Measurements from ENCODE around the gene ELL2.
A peak's percentile ranks its signal among the peaks of the same experiment; 100 is the strongest.

The ELL2 gene

DNA sequence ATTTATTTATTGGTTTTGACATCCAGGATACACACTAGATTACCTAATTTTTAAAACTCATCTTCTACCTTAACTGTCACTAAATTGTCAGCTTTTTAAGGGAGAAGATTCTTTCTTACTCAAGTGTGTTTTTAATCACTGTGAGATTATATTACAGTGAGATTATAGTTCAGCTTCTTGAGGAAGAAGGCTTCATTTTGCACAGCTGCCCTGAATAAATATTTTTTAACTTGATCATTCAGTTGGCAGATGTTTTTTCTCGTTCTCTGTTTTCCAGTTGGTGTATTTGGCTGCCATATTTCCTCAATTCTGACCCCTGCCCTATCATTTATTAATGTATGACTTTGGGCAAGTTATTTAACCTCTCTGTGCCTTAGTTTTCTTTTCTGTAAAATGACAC lies 15.0 kb upstream of the ELL2 start:
- DNase-seq = no peak

DNA sequence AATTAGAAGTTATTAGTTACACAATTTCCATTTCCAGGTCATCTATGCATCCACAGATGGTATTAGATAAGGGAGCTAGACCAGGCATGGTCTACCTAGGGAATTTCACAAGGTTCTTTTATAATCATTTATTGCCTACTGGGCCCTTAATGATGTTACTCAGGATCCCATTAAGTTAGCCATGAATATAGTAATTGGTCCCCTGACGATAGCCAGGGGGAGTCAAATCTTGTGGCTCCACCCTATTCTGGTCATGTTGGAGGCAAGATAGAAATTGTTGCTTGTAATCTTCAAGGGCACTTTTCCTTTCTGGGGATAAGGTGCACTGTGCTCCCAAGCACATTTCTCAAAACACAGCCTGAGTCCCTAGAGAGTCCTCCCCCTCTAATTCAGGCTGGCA lies 14.1 kb upstream of the ELL2 start:
- DNase-seq = no peak

DNA sequence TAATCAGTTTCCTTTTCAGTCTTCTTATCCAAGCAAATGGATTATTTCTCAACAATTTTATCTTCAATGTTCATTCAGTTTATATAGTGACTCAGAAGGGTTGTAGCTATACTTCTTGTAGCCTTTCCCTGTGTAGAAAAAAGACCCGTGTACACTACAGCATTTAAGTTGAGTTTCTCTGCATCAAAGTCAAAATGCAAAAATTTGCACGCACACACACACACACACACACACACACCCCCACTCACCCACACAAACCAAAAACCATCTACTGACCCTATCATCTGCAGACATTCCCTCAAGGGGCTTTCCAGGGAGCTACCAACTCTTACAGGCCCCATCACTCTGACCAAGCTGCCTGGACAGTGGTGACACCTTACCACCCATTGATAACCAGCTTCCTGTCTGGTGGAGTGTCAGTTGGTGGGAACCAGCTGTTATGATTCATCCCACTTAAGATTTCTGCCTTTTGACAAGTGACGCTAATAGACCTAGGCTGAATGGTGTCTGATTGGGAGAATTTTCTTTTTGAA lies 12.2 kb upstream of the ELL2 start:
- DNase-seq = peak; percentile 40

DNA sequence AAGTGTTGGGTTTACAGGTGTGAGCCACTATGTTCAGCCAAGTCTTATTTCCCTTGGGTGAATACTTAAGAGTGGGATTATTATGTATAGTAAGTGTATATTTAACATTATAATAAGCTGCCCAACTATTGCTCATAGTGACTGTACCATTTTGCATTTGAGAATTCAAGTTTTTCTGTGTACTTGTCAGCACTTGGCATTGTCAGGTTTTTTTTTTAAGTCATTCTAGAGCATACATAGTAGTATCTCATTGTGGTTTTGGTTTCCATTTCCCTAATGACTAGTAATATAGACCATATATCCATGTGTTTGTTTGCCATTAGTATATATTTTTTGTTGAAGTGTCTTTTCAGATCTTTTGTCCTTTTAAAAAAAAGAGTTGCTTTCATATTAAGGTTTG lies 10.5 kb upstream of the ELL2 start:
- no peak for DNase-seq

DNA sequence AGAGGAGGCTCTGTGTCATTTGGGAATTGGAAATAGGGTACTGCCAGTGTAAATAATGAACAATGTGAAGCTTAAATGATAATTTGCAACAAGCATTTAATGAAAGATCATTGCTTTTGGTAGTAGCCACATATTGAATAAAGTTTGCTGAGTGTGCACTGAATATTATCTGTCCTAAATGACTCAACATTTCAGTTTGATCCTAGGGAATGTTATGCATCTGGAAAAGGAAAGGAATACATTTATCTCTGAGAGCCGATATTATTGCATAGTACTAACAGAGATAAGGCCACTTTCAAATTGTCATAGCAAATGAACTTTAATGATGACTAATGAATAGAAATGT lies 8.7 kb upstream of the ELL2 start:
- DNase-seq = no peak

DNA sequence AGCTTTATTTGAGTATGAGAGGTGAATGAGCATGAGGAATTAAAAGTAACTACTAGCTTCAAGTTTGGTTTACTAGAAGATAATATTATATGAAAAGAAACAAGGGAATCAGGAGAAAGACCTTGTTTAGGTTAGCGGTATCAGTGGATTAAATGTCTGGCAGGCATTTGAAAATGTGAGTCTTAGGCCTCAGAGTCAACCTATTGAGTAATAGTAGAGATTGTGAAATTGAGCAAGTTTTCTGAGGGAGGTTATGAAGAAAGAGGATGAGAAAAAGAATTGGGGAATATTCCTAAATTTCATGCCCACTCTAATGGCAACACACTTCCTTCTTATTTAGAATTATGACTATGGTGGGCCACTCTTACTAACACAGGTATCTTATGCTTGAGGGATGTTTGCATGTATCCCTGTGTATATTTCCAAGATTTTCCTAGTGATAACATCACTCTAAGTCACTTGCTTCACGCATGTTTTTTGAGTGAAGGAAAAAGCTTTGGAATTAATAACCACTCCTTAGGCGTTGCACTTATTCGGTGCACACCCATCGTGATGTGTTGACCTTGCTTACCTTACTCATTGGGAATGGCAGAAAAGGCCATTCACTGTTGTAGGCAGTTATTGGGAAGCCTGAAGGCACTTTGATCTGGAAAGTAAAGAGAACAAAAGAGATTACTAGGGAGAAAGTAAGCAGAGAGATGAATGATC lies 8.2 kb upstream of the ELL2 start:
- no peak for DNase-seq

DNA sequence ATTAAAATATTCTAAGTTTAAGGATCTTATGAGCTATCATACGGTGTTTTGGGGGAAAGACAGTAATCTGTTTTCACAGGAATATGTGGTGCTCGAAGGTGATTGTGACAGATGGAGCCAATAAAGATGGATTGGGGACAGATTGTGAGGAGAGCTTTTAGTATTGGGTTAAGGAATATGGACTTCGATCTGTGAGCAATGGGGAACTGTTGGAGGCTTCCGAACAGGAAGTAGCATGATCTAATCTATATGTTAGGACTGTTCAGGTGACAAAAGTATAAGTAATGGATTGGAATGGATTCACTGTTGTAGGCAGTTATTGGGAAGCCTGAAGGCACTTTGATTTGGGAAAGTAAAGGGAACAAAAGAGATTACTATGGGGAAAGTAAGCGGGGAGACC lies 7.4 kb upstream of the ELL2 start:
- DNase-seq = no peak

DNA sequence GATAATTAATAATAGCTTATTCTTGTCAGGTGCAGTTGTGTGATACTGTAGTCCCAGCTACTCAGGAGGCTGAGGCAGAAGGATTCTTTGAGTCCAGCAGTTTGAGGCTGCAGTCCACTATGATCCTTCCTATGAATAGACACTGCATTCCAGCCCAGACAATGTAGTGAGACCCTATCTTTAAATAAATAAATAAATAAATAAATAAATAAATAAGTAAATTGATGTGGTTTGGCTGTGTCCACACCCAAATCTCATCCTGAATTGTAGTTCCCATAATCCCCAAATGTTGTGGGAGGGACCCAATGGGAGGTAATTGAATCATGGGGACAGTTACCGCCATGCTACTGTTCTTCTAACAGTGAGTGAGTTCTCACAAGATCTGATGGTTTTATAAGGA lies 5.6 kb upstream of the ELL2 start:
- DNase-seq = no peak

DNA sequence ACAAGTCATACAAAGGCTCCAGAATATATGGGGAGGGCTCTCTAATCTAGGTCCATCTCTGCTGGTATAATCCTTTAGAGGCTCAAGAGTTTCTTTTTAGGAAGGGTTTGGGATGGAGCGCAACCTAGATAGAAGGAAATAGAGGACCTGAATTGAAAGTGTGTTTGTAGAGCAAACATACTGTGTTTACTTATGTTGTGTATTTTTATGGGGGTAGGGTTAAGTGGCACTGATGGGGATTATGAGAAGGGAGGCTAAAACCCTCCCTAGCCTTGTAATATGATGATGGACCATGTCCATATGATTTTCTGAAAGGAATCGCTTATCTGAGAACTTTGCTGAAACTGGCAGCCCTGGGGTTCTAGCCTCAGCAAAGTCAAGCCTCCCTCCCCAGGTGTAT lies 4.4 kb upstream of the ELL2 start:
- no peak for DNase-seq

DNA sequence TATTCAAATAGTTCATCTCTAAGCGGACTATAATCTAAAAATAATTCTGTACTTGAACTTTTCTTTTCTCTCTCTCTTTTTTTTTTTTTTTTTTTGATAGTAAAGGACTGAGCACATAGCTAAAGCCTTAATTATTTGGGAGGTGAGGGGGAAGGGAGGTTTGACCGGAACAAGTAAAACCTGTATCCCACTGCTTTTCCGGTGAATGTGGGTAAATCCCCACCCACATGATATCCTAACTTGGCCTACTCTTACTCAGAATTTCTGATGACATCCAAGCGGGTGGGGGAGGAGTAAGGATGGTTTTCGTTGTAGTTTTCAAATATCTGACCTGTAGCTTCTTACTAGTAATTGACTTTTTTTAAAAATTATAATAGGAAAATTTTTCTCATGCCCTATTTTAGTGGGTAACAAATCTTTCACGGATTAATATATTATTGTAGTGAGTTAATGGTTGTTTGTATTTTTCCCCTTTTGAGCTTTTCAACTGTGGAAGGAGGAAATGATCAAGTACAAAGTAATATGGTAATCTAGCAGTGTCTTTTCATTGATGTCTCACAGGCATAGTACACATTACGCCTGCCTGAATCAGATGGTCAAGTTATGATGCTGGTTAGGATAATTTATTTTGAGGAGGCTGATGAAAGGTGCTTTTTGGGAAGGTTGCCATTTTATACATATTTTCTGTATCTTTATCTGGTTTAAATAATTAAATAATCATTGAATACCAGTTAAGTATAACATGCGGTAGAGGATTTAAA lies 2.2 kb upstream of the ELL2 start:
- no peak for DNase-seq

DNA sequence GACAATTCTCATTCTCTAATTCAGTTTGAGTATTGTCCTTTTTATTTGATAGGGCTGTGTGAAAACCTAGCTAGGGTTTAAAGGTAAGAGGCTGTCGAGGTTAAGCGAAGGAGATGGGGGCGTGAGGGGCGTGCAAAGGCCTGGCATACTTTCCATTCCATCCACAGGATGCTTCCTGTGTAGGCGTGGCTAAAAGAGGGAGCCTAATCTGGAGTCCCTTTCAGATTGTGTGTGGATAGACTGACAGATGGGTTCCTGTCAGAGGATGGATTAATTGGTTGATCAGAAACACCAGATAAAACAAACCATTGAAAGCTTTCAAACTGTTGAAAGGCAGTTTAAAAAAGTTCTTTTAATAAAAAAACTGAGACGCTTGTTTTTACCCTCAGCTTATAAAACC lies 1.1 kb upstream of the ELL2 start:
- peak; percentile 44 for DNase-seq

DNA sequence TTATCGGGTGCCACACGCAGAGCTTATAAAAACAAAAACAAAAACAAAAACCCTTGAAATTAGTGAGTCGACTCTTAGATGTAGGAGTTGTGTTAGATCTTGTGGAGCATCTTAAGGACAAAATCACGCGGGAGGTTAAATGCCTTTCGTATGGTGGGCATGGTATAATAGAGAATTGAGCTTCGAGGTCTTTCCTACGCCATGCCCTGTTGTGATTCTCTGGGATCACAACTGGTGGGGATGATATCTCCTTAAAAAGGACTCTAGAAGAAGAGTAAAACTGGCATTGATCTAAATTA lies 773 bp upstream of the ELL2 start:
- no peak for DNase-seq

DNA sequence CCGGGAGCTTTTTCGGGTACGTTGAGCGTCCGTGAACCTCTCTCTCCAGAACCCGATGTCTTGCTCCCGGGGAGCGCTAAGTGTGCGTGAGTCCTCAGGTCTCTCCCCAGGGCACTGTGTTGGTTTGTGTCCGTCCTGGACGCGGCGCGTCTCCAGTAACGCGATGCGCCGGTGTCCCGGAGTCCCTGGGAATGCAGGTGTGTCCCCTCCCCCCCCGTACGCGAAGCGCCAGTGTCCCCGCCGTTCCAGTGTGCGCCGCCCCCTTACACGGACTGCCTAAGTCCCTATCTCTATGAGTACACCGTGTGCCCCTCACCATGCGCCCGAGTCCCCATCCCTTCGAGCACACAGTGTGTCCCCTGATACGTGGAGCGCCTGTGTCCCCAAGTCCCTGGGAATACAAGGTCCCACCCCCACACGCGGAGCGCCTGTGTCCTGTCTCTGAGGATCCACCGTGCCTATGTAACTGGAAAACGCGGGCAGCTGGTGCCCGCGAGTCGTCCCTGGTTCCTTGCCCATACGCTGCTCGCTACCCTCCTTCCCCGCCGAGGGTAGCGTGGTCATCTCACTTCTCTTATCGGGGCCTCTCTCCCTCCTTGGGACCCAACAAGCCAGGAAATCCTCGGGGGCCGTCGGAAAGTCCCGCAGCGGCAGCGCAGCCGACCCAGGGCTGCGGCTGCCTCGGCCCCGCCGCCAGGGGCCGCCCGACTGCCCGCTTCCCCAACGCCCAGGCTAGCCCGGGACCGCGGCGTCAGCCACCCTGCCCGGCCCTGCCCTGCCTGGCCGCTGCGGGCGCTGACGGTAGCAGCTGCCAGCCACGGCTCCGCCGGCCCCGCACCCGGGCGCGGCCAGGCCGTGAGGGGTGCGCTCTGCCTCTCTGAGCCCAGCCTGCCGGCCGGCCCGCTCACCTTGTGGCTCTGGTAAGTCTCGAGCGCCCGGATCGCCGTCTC lies 709 bp downstream of the ELL2 start:
- peak; percentile 71 for DNase-seq

DNA sequence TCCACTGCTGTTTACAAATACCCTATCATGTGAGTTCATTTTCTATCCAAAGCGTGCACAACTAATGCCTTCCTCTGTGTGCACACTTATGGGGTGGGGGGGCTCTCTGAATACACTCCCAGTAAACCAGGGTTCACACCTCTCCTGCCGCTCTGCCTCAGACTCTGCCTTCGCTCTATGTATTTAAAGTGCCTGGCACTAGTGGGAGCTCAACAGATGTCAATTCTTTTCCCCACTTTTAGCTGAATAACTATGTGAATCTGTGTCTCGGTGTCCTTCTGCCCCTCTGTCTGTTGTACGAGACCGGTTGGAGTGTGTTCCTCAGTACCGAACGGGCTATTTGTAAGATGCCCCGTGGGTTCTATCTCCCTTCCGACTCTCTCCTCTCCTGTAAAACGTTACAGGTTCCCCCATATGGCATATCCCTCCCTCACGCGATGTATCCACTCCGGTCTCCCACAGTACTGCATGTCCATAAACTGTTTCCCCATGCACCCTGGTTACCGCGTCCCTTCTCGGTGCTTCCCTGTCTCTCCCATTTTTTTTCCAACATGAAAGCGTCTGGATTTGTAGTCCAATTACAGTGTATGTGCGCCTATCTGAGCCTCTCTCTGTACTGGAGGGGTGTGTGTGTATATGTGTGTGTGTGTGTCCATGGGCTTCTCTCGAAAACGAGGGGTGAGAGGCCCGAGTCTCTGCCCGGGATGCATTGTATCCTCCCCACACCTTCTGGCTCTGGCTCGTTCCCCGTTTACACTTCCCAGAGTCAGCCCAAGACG lies 1.6 kb downstream of the ELL2 start:
- peak; percentile 37 for DNase-seq

DNA sequence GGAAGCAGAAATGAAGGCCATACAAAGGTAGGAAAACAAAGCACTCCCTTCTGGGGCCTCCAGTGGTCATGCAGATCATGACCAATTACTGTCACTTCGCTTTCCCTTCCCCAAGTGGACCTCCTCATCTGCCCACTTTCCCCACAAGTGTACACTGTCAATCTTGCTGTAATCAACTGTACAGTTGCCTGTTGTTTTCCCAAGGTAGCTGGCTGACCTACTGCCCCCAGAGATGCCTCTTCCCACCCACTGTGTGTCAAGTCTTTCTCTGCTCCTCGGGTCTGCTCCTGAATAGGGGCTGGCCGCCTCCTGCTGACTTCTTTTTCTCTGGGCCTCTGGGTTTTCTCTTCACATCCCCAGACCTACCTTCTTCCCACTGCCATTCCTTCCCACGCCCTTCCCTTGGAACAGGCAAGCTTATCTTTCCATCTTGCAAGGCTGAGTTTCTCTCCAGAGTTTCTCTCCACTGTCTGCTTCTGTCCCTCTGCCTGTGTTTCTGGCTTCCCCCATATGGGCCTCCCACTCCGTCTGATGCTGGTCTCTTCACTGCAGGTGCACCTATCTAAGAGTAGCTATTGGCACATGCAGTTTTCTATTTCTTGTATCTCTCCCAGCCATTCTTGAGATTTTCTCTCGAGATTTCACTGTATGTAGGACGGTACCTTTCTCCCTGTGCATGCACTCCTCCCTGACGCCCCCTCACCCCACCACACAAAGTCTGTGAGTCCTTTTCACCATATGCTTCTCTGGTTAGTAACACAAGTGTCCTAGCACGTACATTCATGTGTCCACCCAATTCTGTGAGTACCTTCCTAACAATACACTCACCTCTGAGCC lies 2.4 kb downstream of the ELL2 start:
- DNase-seq = peak; percentile 43

DNA sequence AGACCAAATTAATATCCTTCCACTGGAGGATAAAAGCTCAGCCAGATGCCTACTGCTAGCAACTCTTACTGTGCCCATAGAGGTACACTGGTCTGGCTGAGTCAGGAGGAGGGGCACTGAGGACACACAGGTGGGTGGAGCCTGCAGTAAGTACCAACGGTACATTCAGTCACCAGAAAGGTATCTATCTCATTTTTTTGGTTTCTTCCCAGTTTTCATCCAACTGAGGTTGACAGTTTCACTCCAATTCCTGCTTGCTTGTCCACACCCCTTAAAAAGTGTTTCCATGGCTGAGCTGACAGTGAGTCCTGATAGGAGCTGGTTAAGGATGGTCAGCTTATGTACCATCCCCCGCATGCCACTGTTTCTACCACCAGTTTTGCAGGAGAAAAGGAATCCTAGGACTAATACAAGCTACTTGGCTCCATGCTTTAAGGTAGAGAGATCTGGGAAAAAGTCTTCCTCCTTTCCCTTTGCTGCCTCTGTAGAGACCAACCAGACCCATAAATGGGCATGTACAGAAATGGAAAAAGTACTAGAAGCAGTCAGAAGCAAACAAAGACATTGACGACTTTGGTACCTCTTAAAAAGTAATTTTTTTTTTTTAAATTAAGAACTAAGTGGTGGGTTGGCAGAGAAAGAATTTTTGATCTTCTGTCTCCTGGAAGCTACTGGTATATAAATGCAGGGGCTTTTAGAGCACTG lies 3.2 kb downstream of the ELL2 start:
- peak; percentile 79 for DNase-seq

DNA sequence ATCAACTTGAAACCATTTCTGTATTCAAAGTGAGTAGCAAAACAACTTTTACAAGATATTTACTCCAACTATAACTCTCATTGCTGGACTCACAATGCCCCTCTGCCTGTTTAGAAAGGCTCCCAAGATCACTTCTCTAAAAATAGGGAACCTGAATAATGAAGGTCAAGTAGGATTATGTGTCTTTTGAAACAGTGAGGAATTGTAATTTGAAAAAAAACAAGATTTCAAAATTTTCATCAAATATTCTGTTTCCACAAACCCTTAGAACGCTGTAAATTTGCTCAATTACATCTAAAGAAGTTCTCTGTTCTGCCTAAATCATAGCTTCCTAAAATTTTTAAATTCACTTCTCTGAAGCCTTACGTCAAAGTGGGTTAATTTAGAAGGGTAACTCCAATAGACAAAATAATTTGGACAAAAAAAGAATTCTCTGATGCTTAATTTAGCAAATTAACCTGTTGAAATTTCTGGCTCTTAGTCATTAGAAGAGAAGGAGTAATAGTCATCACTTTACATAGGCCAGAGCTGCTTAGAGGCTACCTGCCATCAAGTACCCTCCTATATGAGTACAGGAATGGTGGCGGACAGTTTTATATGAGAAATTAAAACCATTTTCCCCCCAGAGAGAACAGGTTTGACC lies 4.0 kb downstream of the ELL2 start:
- DNase-seq = no peak

DNA sequence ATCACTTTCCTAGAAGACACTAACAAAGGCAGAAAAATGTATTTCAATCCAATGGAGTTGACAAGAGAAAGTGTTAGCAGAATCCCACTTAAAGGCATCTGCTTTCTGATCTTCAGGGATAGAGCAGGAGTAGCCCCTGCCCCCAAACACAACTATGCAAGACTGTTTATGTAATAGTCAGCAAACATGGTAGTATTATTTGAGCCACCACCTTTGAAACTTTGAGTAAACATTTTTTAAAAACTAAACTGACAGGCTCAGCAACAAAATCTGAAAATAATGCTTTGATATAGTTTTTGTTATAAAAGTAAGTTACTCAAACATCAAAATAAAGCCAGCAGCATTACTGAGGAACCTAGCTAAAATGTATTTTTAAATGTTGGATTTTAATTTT lies 4.8 kb downstream of the ELL2 start:
- DNase-seq = no peak

DNA sequence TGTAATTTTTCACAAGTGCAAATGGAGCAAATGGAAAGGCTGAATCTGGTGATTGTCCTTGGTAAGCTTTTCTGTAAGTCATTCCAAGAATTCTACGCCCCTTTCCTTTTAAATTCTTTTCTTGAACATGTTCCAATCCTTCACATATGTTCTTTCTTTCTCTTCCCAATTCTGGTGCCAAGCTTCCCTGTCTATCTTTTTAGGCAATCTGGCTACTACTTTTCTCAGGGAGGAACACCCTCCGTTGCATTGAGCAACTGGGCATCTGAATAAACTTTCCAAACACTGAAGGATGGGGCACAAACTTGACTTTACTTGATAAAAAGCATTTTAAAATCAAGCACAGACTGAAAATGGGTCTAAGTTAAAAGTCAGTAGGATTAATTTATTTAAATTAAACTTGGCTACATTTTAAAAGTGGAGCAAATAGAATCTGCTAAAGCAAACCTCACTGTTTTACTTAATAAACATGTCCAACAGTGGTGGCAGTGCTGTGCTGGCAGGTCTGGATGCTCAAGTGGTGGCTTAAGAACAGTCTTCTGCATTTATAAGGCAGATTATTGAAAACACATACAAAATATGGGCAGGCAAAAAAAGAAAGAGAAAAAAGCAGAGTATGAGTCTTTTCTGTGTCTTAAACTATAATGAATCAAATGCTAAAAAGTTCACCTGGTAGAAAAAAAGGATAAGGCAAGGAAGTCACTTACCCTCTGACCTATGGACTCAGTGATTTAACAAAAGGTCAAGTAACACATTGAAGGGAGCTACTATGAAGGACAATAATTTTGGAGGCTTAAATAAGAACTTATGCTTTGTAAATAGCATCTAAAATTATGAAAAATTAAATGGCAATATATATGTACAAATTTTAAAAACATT lies 5.4 kb downstream of the ELL2 start:
- DNase-seq = peak; percentile 41

DNA sequence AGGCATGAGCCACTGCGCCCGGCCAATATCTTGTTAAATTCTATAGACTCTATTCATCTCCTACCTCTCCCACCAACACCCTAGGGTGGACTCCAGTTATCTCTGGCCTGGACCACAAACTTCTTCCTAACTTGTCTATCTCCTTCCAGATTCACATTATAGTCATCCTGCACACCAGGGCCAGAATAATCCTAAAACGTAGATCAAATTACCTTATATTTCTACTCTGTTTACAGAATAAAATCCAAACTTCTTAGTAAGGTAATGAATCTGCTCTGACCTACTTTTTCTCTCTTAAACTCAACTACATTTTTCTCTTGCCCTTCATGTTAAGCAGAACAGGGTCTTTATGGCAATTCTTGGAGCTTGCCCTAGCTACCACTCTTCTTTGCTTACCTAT lies 6.9 kb downstream of the ELL2 start:
- DNase-seq = no peak
